HEK293 (cell line): ENCODE data around the gene PLEKHA4.

ENCODE experiments used
- CTCF ChIA-PET: fragments of 350-600 bp; formaldehyde crosslinking; extraction: SDS; loops from one replicate; lab custom pipeline; 2021; ENCODE audit warnings: antibody characterized with exemption; lab: Yijun Ruan, JAX
- POLR2A ChIA-PET: fragments of 300-600 bp; formaldehyde crosslinking; extraction: SDS; loops from one replicate; lab custom pipeline; 2020; ENCODE audit warnings: antibody characterized with exemption, inconsistent platforms; lab: Yijun Ruan, JAX
- H3K27ac ChIP-seq: fragments of 200-500 bp; sonication (Bioruptor generic); 2 replicates; pipeline ENCODE4 v1.5.1; 2014; ENCODE audit warnings: low read depth, low read length, control low read depth, inconsistent platforms; ENCODE audit errors: extremely low read depth
- H3K36me3 ChIP-seq, 2 experiments: fragments of 200-500 bp in 1 of 2; sonication (Bioruptor generic) in 1 of 2; 1 replicate in 1 of 2; 2 replicates in 1 of 2; pipeline ENCODE4 v1.5.1; 2014 to 2017; ENCODE audit warnings: inconsistent platforms in 2 of 2, low read length in 2 of 2; ENCODE audit not compliant: control insufficient read depth in 2 of 2, insufficient read depth in 1 of 2
- H3K4me1 ChIP-seq: fragments of 200-500 bp; sonication (Bioruptor generic); 2 replicates; pipeline ENCODE4 v1.5.1; 2014; ENCODE audit warnings: mild to moderate bottlenecking, low read length, inconsistent platforms; ENCODE audit not compliant: control insufficient read depth, insufficient read depth
- H3K4me3 ChIP-seq: 2 replicates; pipeline ENCODE4 v1.5.1; 2011; ENCODE audit warnings: low read depth, mild to moderate bottlenecking, control low read depth, low read length, moderate library complexity
- H3K9me3 ChIP-seq: fragments of 200-500 bp; sonication (Bioruptor generic); 2 replicates; pipeline ENCODE4 v1.5.1; 2014; ENCODE audit warnings: low read depth, low read length, inconsistent platforms; ENCODE audit not compliant: control insufficient read depth, insufficient read depth
- BCL6B ChIP-seq: fragments of 450-650 bp; formaldehyde crosslinking; IDR thresholded peaks from 2 replicates; pipeline ENCODE4 v1.5.1; 2017; ENCODE audit warnings: missing biosample characterization, missing genetic modification characterization
- GFI1B ChIP-seq: fragments of 450-650 bp; formaldehyde crosslinking; IDR thresholded peaks from 2 replicates; pipeline ENCODE4 v1.5.1; 2016; ENCODE audit warnings: missing biosample characterization, missing genetic modification characterization
- GLI2 ChIP-seq: fragments of 450-650 bp; formaldehyde crosslinking; IDR thresholded peaks from 2 replicates; pipeline ENCODE4; 2017; ENCODE audit warnings: missing biosample characterization, missing genetic modification characterization, low read depth, borderline replicate concordance
- IKZF3 ChIP-seq: fragments of 450-650 bp; IDR thresholded peaks from 2 replicates; pipeline ENCODE4 v1.5.0; 2018; ENCODE audit warnings: missing biosample characterization, mild to moderate bottlenecking, missing genetic modification characterization, moderate library complexity
- PATZ1 ChIP-seq: fragments of 450-650 bp; formaldehyde crosslinking; IDR thresholded peaks from 2 replicates; pipeline ENCODE4 v1.5.1; 2016; ENCODE audit warnings: missing biosample characterization, missing genetic modification characterization
- PRDM1 ChIP-seq: fragments of 450-650 bp; formaldehyde crosslinking; IDR thresholded peaks from 2 replicates; pipeline ENCODE4; 2016; ENCODE audit warnings: missing biosample characterization, missing genetic modification characterization
- SETDB1 ChIP-seq: IDR thresholded peaks from one replicate; pipeline ENCODE4 v1.6.1; 2017; ENCODE audit warnings: mild to moderate bottlenecking, low read length, moderate library complexity, mixed read lengths; ENCODE audit not compliant: insufficient read length
- SP3 ChIP-seq: fragments of 450-650 bp; formaldehyde crosslinking; IDR thresholded peaks from 2 replicates; pipeline ENCODE4 v1.5.1; 2016; ENCODE audit warnings: missing biosample characterization, missing genetic modification characterization
- ZBTB17 ChIP-seq: fragments of 450-650 bp; formaldehyde crosslinking; IDR thresholded peaks from 2 replicates; pipeline ENCODE4 v1.5.1; 2016; ENCODE audit warnings: missing biosample characterization, missing genetic modification characterization
- ZBTB20 ChIP-seq: fragments of 450-650 bp; formaldehyde crosslinking; IDR thresholded peaks from 2 replicates; pipeline ENCODE4 v1.5.1; 2016; ENCODE audit warnings: missing biosample characterization, missing genetic modification characterization
- ZBTB8A ChIP-seq: fragments of 450-650 bp; formaldehyde crosslinking; IDR thresholded peaks from 2 replicates; pipeline ENCODE4 v1.5.1; 2016; ENCODE audit warnings: missing biosample characterization, missing genetic modification characterization
- ZNF112 ChIP-seq: fragments of 450-650 bp; formaldehyde crosslinking; IDR thresholded peaks from 2 replicates; pipeline ENCODE4 v1.5.0; 2017; ENCODE audit warnings: missing biosample characterization, missing genetic modification characterization
- ZNF133 ChIP-seq: fragments of 450-650 bp; formaldehyde crosslinking; IDR thresholded peaks from 2 replicates; pipeline ENCODE4 v1.5.1; 2016; ENCODE audit warnings: missing biosample characterization, missing genetic modification characterization
- ZNF148 ChIP-seq: fragments of 450-650 bp; formaldehyde crosslinking; IDR thresholded peaks from 2 replicates; pipeline ENCODE4 v1.5.0; 2017; ENCODE audit warnings: missing biosample characterization, missing genetic modification characterization, borderline replicate concordance
- ZNF221 ChIP-seq: fragments of 450-650 bp; formaldehyde crosslinking; IDR thresholded peaks from 2 replicates; pipeline ENCODE4 v1.5.1; 2017; ENCODE audit warnings: missing biosample characterization, missing genetic modification characterization, borderline replicate concordance
- ZNF324 ChIP-seq: fragments of 450-650 bp; formaldehyde crosslinking; IDR thresholded peaks from 2 replicates; pipeline ENCODE4 v1.5.1; 2016; ENCODE audit warnings: missing biosample characterization, missing genetic modification characterization
- ZNF544 ChIP-seq: fragments of 450-650 bp; formaldehyde crosslinking; IDR thresholded peaks from 2 replicates; pipeline ENCODE4 v1.5.0; 2017; ENCODE audit warnings: missing biosample characterization, missing genetic modification characterization
- ZNF580 ChIP-seq: fragments of 450-650 bp; formaldehyde crosslinking; IDR thresholded peaks from 2 replicates; pipeline ENCODE4 v1.5.1; 2016; ENCODE audit warnings: missing biosample characterization, missing genetic modification characterization
- ZNF621 ChIP-seq: fragments of 450-650 bp; formaldehyde crosslinking; IDR thresholded peaks from 2 replicates; pipeline ENCODE4 v1.5.1; 2017; ENCODE audit warnings: missing biosample characterization, missing genetic modification characterization
- ZNF707 ChIP-seq: fragments of 450-650 bp; formaldehyde crosslinking; IDR thresholded peaks from 2 replicates; pipeline ENCODE4 v1.5.1; 2016; ENCODE audit warnings: missing biosample characterization, missing genetic modification characterization

Gene PLEKHA4

GRCh38 chr19:48841047-48841446 is 27.4 kb downstream of the PLEKHA4 start (continued):
- no peak for TF ChIP-seq ZNF148 (tag by site-specific recombination)

- CTCF ChIA-PET = interaction anchor here (0.5 to 3.7 kb wide), 10 partner anchors 42 to 1553 kb away, joined by 3 to 38 read pairs (median 4); partner anchors contain the start of gene CA11
- H3K27ac ChIP-seq = no peak overlapping the region
- no peaks in the 10 kb centered on the region for H3K9me3 ChIP-seq
- POLR2A ChIA-PET = interaction anchor here (0.6 kb wide), 1 partner anchor 99 kb away, joined by 3 read pairs; no protein-coding TSS in a partner anchor
- H3K36me3 ChIP-seq = no peaks in the 10 kb centered on the region
- no peak overlapping the region for H3K4me3 ChIP-seq
- TF ChIP-seq ZBTB17 (tag by site-specific recombination) = no peak
- TF ChIP-seq IKZF3 = no peak
- TF ChIP-seq GLI2 = no peak
- TF ChIP-seq ZBTB20 (tag by site-specific recombination) = no peak
- TF ChIP-seq ZNF148 (tag by site-specific recombination) = no peak
- TF ChIP-seq ZNF324 (tag by site-specific recombination) = no peak
- no peak for TF ChIP-seq ZNF133 (tag by site-specific recombination)
- no peak for TF ChIP-seq PRDM1 (tag by site-specific recombination)
- no peak for TF ChIP-seq ZNF544
- TF ChIP-seq ZBTB8A = no peak
- no peak for TF ChIP-seq ZNF707 (tag by site-specific recombination)
- no peak for TF ChIP-seq SETDB1
- TF ChIP-seq GFI1B (tag by site-specific recombination) = no peak
- TF ChIP-seq ZNF112 (tag by site-specific recombination) = no peak
- TF ChIP-seq PATZ1 (tag by site-specific recombination) = no peak
- TF ChIP-seq SP3 (tag by site-specific recombination) = no peak
- no peak for TF ChIP-seq ZNF221
- no peak for TF ChIP-seq ZNF621
- no peak for TF ChIP-seq BCL6B (tag by site-specific recombination)
- TF ChIP-seq ZNF580 (tag by site-specific recombination) = no peak
- H3K4me1 ChIP-seq = no peaks in the 10 kb centered on the region; the same call in none of the 2 replicates
These were observed 30.7 kb downstream of the PLEKHA4 start for GRCh38 chr19:48837687-48838086.
